ENCODE measurements around the gene NEURL1B.

DNA sequence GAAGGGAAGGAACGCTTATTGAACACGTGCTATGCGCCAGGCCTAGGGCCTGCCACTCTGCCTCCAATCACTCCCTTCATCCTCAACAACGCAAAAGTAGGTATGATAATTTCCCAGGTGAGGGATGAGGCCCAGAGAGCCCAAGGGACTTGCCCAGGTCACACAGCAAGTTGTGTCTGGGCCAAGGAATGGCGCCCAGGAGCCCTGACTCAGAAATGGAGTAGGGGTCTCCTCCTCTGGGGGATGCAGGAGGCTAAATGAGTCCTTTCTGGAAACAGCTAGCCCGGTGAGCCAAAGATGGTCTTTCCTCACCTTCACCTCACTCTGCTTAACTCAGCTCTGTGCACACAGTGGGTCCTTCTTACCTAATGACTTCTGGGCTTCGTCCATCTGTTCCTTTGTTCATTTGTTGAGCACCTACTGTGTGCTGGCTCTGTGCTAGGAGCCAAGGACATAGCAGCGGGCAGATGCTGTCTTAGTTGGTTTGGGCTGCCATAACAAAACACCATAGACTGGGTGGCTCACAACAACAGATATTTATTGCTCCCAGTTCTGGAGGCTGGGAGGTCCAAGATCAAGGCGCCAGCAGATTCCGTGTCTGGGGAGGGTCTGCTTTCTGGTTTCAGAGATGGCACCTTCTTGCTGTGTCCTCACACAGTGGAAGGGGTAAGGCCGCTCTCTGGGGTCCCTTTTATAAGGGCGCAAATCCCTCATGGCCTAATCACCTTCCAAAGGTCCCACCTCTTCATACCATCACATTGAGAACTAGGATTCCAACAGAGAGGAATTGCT, 22.3 kb upstream of the NEURL1B start:
- TF ChIP-seq, protein P1, sequence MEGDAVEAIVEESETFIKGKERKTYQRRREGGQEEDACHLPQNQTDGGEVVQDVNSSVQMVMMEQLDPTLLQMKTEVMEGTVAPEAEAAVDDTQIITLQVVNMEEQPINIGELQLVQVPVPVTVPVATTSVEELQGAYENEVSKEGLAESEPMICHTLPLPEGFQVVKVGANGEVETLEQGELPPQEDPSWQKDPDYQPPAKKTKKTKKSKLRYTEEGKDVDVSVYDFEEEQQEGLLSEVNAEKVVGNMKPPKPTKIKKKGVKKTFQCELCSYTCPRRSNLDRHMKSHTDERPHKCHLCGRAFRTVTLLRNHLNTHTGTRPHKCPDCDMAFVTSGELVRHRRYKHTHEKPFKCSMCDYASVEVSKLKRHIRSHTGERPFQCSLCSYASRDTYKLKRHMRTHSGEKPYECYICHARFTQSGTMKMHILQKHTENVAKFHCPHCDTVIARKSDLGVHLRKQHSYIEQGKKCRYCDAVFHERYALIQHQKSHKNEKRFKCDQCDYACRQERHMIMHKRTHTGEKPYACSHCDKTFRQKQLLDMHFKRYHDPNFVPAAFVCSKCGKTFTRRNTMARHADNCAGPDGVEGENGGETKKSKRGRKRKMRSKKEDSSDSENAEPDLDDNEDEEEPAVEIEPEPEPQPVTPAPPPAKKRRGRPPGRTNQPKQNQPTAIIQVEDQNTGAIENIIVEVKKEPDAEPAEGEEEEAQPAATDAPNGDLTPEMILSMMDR (IDR thresholded peaks at IDR 0.05): no peak
- TF ChIP-seq EZH2 (IDR thresholded peaks at IDR 0.05; ENCODE audit: borderline replicate concordance, insufficient read depth, low read depth, low read length, poor library complexity, severe bottlenecking): no peak

Data from B cell (primary cell).